ENCODE results near the gene HES3.

The HES3 gene

DNA sequence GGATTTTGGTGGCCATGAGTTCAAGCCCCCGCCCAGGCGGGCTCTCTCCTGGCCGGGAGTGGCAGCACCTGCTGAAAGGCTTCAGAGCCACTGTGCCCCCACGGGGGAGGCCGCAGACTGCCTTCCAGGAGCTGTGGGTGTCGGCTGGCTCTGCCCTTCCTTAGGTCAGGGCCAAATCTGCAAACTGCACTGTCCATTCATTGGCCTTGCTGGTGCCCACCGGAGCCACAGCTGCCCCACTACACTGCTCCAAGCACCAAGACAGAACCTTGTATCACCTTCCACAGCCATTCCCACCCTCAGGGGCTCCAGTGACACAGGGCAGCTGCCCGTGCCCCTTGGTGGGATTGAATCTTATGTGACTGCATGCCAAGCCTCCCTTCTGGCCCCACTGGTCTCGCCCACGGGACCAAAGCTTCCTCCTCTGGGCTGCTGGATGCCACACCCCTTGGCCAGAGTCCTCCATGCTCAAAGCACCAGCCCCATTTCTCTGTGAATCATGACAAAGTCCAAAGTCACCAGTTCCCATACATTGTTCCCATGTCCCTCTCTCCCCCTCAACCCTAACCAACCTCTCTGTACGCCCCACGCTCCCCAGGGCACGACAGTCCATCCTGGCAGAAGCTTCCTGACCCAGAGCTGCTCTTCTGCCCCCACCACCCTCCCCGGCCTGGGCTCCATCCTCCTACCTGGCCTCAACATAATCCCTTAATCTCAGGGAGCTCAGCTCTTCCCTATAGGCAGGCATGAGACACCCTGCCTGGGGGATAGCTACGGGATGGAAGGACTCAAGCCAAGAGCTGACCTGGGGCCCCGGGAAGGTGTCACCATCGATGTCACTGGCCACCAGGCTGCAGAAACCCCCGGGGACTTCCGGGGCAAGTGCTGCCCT, 37.8 kb downstream of the HES3 start:
- H3K4me3 ChIP-seq (ENCODE audit: low read length): no peak overlapping the region
- H3K4me2 ChIP-seq (ENCODE audit: low read depth, low read length): no peak overlapping the region
- no peak overlapping the region for H3K27ac ChIP-seq (ENCODE audit: low read length)
- no peak overlapping the region for H2AFZ ChIP-seq (ENCODE audit: low read length)
- no peaks in the 10 kb centered on the region for H3K27me3 ChIP-seq (replicated peaks; ENCODE audit: insufficient read depth, low read length)
- no peak for DNase-seq
- no peak overlapping the region for H3K9ac ChIP-seq (ENCODE audit: low read length)
- H3K36me3 ChIP-seq (replicated peaks; ENCODE audit: insufficient read depth, low read length): no peaks in the 10 kb centered on the region
- H3F3A ChIP-seq (ENCODE audit: insufficient read depth, low read length): no peaks in the 10 kb centered on the region
- H3K79me2 ChIP-seq (ENCODE audit: low read length): no peaks in the 10 kb centered on the region
- H3K9me2 ChIP-seq (replicated peaks; ENCODE audit: insufficient read depth, low read length): no peaks in the 10 kb centered on the region
- TF ChIP-seq EZH2phosphoT487 (IDR thresholded peaks at IDR 0.05; ENCODE audit: low read length) (no peak), EZH2 (optimal IDR thresholded peaks at IDR 0.05; ENCODE audit: low read depth, low read length) (no peak)
- TF ChIP-seq, protein P1, sequence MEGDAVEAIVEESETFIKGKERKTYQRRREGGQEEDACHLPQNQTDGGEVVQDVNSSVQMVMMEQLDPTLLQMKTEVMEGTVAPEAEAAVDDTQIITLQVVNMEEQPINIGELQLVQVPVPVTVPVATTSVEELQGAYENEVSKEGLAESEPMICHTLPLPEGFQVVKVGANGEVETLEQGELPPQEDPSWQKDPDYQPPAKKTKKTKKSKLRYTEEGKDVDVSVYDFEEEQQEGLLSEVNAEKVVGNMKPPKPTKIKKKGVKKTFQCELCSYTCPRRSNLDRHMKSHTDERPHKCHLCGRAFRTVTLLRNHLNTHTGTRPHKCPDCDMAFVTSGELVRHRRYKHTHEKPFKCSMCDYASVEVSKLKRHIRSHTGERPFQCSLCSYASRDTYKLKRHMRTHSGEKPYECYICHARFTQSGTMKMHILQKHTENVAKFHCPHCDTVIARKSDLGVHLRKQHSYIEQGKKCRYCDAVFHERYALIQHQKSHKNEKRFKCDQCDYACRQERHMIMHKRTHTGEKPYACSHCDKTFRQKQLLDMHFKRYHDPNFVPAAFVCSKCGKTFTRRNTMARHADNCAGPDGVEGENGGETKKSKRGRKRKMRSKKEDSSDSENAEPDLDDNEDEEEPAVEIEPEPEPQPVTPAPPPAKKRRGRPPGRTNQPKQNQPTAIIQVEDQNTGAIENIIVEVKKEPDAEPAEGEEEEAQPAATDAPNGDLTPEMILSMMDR (IDR thresholded peaks at IDR 0.05; ENCODE audit: low read length): no peak
- no peaks in the 10 kb centered on the region for H3K9me3 ChIP-seq (replicated peaks; ENCODE audit: insufficient read depth, low read length)
- H4K20me1 ChIP-seq (ENCODE audit: insufficient read depth, low read length): no peaks in the 10 kb centered on the region
- H3K4me1 ChIP-seq (ENCODE audit: low read length): no peaks in the 10 kb centered on the region

DNA sequence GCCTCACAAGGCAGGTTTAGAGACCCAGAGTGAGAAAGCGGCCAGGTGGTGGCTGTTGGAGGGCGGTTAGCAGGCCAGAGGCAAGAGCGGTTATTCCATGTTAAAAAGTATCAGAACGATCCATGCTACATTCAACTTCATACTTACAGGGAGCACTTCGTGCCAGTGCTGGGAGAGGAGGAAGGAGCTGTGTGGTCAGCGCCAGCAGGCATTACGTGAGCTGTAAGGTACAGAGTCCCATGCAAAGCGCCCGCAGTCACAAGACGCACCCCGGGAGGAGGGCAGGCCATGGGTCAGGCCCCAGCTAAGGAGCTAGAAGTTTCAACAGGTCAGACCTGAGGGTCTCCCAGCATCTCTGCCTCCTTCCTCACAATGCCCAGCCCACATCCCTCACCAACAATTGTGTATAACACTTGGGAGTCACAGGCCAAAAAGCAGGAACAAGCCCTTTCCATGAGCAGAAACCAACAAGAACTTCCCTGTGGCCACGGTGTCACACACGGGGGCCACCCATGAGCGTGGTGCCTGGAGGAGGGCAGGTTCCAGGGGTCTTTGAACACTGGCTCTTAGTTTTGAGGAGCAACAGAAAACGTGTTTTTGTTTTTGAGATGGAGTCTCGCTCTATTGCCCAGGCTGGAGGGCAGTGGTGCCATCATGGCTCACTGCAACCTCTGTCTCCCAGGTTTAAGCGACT, 38.7 kb downstream of the HES3 start:
- H3K4me3 ChIP-seq (ENCODE audit: low read length): no peak overlapping the region
- no peak for TF ChIP-seq EZH2phosphoT487 (IDR thresholded peaks at IDR 0.05; ENCODE audit: low read length)
- TF ChIP-seq, protein P1 (IDR thresholded peaks at IDR 0.05; ENCODE audit: low read length): no peak
- TF ChIP-seq EZH2 (optimal IDR thresholded peaks at IDR 0.05; ENCODE audit: low read depth, low read length): no peak
- H3K27ac ChIP-seq (ENCODE audit: low read length): no peak overlapping the region
- DNase-seq: no peak
- H3K27me3 ChIP-seq (replicated peaks; ENCODE audit: insufficient read depth, low read length): no peaks in the 10 kb centered on the region
- H3F3A ChIP-seq (ENCODE audit: insufficient read depth, low read length): no peaks in the 10 kb centered on the region
- no peaks in the 10 kb centered on the region for H3K4me1 ChIP-seq (ENCODE audit: low read length)
- no peaks in the 10 kb centered on the region for H3K79me2 ChIP-seq (ENCODE audit: low read length)
- no peaks in the 10 kb centered on the region for H3K9me3 ChIP-seq (replicated peaks; ENCODE audit: insufficient read depth, low read length)
- H2AFZ ChIP-seq (ENCODE audit: low read length): no peak overlapping the region
- H3K9ac ChIP-seq (ENCODE audit: low read length): no peak overlapping the region
- no peaks in the 10 kb centered on the region for H4K20me1 ChIP-seq (ENCODE audit: insufficient read depth, low read length)
- H3K9me2 ChIP-seq (replicated peaks; ENCODE audit: insufficient read depth, low read length): no peaks in the 10 kb centered on the region
- H3K4me2 ChIP-seq (ENCODE audit: low read depth, low read length): no peak overlapping the region
- H3K36me3 ChIP-seq (replicated peaks; ENCODE audit: insufficient read depth, low read length): no peaks in the 10 kb centered on the region

DNA sequence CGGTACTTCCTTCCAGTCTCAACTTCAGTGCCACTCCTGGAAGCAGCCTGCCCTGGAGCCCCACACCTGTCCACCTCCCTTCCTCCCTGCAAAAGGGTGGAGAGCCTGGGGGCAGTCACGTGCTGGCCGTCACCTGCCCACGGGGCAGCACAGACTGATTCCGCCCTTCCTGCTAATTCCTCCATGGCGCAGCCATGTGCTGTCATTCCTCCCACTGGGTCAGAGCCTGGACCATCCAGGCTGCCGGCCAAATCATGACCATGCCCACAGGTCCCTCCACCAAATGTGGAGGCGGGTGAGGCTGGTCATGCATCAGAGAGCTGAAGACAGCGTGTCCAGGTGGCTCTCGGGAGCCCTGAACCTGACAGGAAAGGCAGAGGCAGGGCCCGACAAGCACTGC, 41.4 kb downstream of the HES3 start:
- Histone ChIP-seq H2AFZ (ENCODE audit: low read length) (no peak overlapping the region), H3K9me2 (replicated peaks; ENCODE audit: insufficient read depth, low read length) (no peaks in the 10 kb centered on the region), H3K4me3 (ENCODE audit: low read length) (no peak overlapping the region), H3K9ac (ENCODE audit: low read length) (no peak overlapping the region), H3K4me2 (ENCODE audit: low read depth, low read length) (no peak overlapping the region), H3K4me1 (ENCODE audit: low read length) (no peaks in the 10 kb centered on the region), H3K36me3 (replicated peaks; ENCODE audit: insufficient read depth, low read length) (no peaks in the 10 kb centered on the region), H3K27ac (ENCODE audit: low read length) (no peak overlapping the region), H3K9me3 (replicated peaks; ENCODE audit: insufficient read depth, low read length) (no peaks in the 10 kb centered on the region), H3F3A (ENCODE audit: insufficient read depth, low read length) (no peaks in the 10 kb centered on the region), H3K27me3 (replicated peaks; ENCODE audit: insufficient read depth, low read length) (no peaks in the 10 kb centered on the region), H3K79me2 (ENCODE audit: low read length) (no peaks in the 10 kb centered on the region), H4K20me1 (ENCODE audit: insufficient read depth, low read length) (no peaks in the 10 kb centered on the region)
- no peak for TF ChIP-seq EZH2phosphoT487 (IDR thresholded peaks at IDR 0.05; ENCODE audit: low read length)
- TF ChIP-seq EZH2 (optimal IDR thresholded peaks at IDR 0.05; ENCODE audit: low read depth, low read length): no peak
- TF ChIP-seq, protein P1 (IDR thresholded peaks at IDR 0.05; ENCODE audit: low read length): no peak
- DNase-seq: no peak
